HepG2 (cell line): Measurements from ENCODE around the gene LAG3. TPM values are rescaled to one million over a fixed set of nuclear protein-coding genes. Genes with fewer than 3 reads are reported as not detected.

Source experiments
- ATF1 ChIP-seq: IDR thresholded peaks from 2 replicates; pipeline ENCODE4 v1.6.1; 2016; ENCODE audit warnings: mild to moderate bottlenecking, control low read depth
- ATF6 ChIP-seq: sonication (generic); formaldehyde crosslinking; conservative IDR thresholded peaks from 2 replicates; pipeline ENCODE4 v1.4.0; 2020; ENCODE audit warnings: missing genetic modification reagents
- CREB3 ChIP-seq: sonication (generic); formaldehyde crosslinking; IDR thresholded peaks from 2 replicates; pipeline ENCODE4 v1.5.0; 2020; ENCODE audit warnings: missing genetic modification reagents
- DDIT3 ChIP-seq: sonication (generic); formaldehyde crosslinking; IDR thresholded peaks from 2 replicates; pipeline ENCODE4 v1.4.0; 2020; ENCODE audit warnings: mild to moderate bottlenecking, missing genetic modification reagents
- ELF3 ChIP-seq: IDR thresholded peaks from 2 replicates; pipeline ENCODE4 v1.6.1; 2016; ENCODE audit warnings: missing genetic modification reagents, missing compliant biosample characterization
- KDM4B ChIP-seq: sonication (generic); formaldehyde crosslinking; IDR thresholded peaks from 2 replicates; pipeline ENCODE4 v1.4.0; 2020; ENCODE audit warnings: missing genetic modification reagents
- POGK ChIP-seq: sonication (generic); formaldehyde crosslinking; conservative IDR thresholded peaks from 2 replicates; pipeline ENCODE4 v1.8.0; 2022; ENCODE audit warnings: mild to moderate bottlenecking, moderate library complexity, missing genetic modification reagents
- POLR2A ChIP-seq, 2 experiments: IDR thresholded peaks; 2 replicates each; pipeline ENCODE4 v1.6.1; 2011; ENCODE audit warnings: low read depth in 2 of 2, low read length in 2 of 2, mild to moderate bottlenecking in 1 of 2, moderate library complexity in 1 of 2; ENCODE audit not compliant: insufficient read depth in 1 of 2
- RARA ChIP-seq: IDR thresholded peaks from 2 replicates; pipeline ENCODE4 v1.6.1; 2016; ENCODE audit warnings: missing genetic modification reagents, missing compliant biosample characterization
- RFX5 ChIP-seq: IDR thresholded peaks from 2 replicates; pipeline ENCODE4 v1.6.1; 2011; ENCODE audit warnings: low read depth, low read length, improper control_type of control experiment
- RORA ChIP-seq: sonication (generic); formaldehyde crosslinking; IDR thresholded peaks from 2 replicates; pipeline ENCODE4 v1.5.0; 2020; ENCODE audit warnings: mild to moderate bottlenecking, missing genetic modification reagents, moderate library complexity
- SATB2 ChIP-seq: sonication (generic); formaldehyde crosslinking; IDR thresholded peaks from 2 replicates; pipeline ENCODE4 v1.5.0; 2020; ENCODE audit warnings: missing genetic modification reagents
- SP2 ChIP-seq: sonication (generic); formaldehyde crosslinking; IDR thresholded peaks from 2 replicates; pipeline ENCODE4 v1.5.1; 2020; ENCODE audit warnings: mild to moderate bottlenecking, missing genetic modification reagents
- SRSF4 ChIP-seq: fragments of 200-400 bp; formaldehyde crosslinking; IDR thresholded peaks from one replicate; pipeline ENCODE4 v1.6.1; 2018; ENCODE audit warnings: mild to moderate bottlenecking, low read depth, low read length, moderate library complexity; ENCODE audit not compliant: poor library complexity, severe bottlenecking
- TCF7L2 ChIP-seq: IDR thresholded peaks from 2 replicates; pipeline ENCODE4 v1.6.1; 2011; ENCODE audit warnings: mild to moderate bottlenecking, low read depth, low read length, moderate library complexity
- WIZ ChIP-seq: sonication (generic); formaldehyde crosslinking; IDR thresholded peaks from 2 replicates; pipeline ENCODE4 v1.5.1; 2020; ENCODE audit warnings: mild to moderate bottlenecking, missing genetic modification reagents
- ZBTB44 ChIP-seq: sonication (generic); formaldehyde crosslinking; IDR thresholded peaks from 2 replicates; pipeline ENCODE4 v1.4.0; 2020; ENCODE audit warnings: missing genetic modification reagents
- ZFY ChIP-seq: sonication (generic); formaldehyde crosslinking; IDR thresholded peaks from 2 replicates; pipeline ENCODE4 v1.4.0; 2020; ENCODE audit warnings: missing genetic modification reagents
- ZNF33A ChIP-seq: sonication (generic); formaldehyde crosslinking; IDR thresholded peaks from 2 replicates; pipeline ENCODE4 v1.5.1; 2020; ENCODE audit warnings: missing genetic modification reagents, mild to moderate bottlenecking, moderate library complexity, borderline replicate concordance
- ZNF350 ChIP-seq: sonication (generic); formaldehyde crosslinking; IDR thresholded peaks from 2 replicates; pipeline ENCODE4 v1.4.0; 2020; ENCODE audit warnings: mild to moderate bottlenecking, low read depth, missing genetic modification reagents, borderline replicate concordance
- ZNF367 ChIP-seq: sonication (generic); formaldehyde crosslinking; IDR thresholded peaks from 2 replicates; pipeline ENCODE4 v1.4.0; 2020; ENCODE audit warnings: missing genetic modification reagents, borderline replicate concordance
- ZNF570 ChIP-seq: sonication (generic); formaldehyde crosslinking; IDR thresholded peaks from 2 replicates; pipeline ENCODE4 v1.4.0; 2020; ENCODE audit warnings: mild to moderate bottlenecking, missing genetic modification reagents, borderline replicate concordance
- ZNF607 ChIP-seq: sonication (generic); formaldehyde crosslinking; IDR thresholded peaks from 2 replicates; pipeline ENCODE4 v1.5.1; 2020; ENCODE audit warnings: missing genetic modification reagents, mild to moderate bottlenecking, borderline replicate concordance
- polyA plus RNA-seq, 8 experiments: library from polyadenylated mRNA; depleted of rRNA in 3 of 8; stranded (reverse) in 7 of 8; unstranded in 1 of 8; fragments of >200 nt; fragmentation: Illumina TruSeq in 4 of 8; extraction: Trizol in 4 of 8; gene quantifications; 2 replicates each; pipeline versions ENCODE4 v1.2.1 to v1.2.3, GENCODE V29; 2011 to 2016; ENCODE audit warnings: low read depth in 4 of 8, missing spikeins in 1 of 8, mixed read lengths in 1 of 8; ENCODE audit not compliant: insufficient read depth in 1 of 8
- total RNA-seq, 5 experiments: library from RNA; depleted of rRNA; stranded (reverse); fragments of >200 nt; fragmentation: Illumina TruSeq; extraction: Trizol; gene quantifications; 2 replicates each; pipeline ENCODE4 v1.2.3, GENCODE V29; 2016; ENCODE audit warnings: low read depth in 1 of 5

LAG3 gene
- total and polyA plus RNA-seq, 2 of the 13 experiments (the other 11 are each of a cell fraction or from before 2014, with no cell fraction given) = 0.11 to 0.26 TPM

- TF ChIP-seq ZNF350 (CRISPR knock-in tag) = no peak
- TF ChIP-seq ZNF570 (CRISPR knock-in tag) = no peak
- TF ChIP-seq TCF7L2 = no peak
- TF ChIP-seq ZBTB44 = no peak
- no peak for TF ChIP-seq WIZ (CRISPR knock-in tag)
- no peak for TF ChIP-seq CREB3 (CRISPR knock-in tag)
- TF ChIP-seq SATB2 (CRISPR knock-in tag) = no peak
- no peak; the same call in 1 of the 2 replicates for TF ChIP-seq ELF3
- no peak for TF ChIP-seq KDM4B (CRISPR knock-in tag)
- no peak for TF ChIP-seq RARA
- no peak for TF ChIP-seq RFX5
- TF ChIP-seq ATF1 (CRISPR knock-in tag) = no peak
- peak in 1 of 2 experiments; percentile 47; a peak in 1 of 4 replicates for TF ChIP-seq POLR2A (IDR thresholded peaks at IDR 0.05; ENCODE audit: insufficient read depth in 1 of 2, low read depth in 2 of 2, low read length in 2 of 2)
- no peak for TF ChIP-seq ZNF367 (CRISPR knock-in tag)
- TF ChIP-seq ZNF607 (CRISPR knock-in tag) = 0 out of 2 replicates have a peak, but pooled peaks have one; percentile 48
- TF ChIP-seq POGK (CRISPR knock-in tag) = peak; percentile 88
- TF ChIP-seq ZFY = peak; percentile 7; the same call in 1 of the 2 replicates
- no peak for TF ChIP-seq RORA
- TF ChIP-seq SP2 = no peak
- no peak for TF ChIP-seq ZNF33A (CRISPR knock-in tag)
- no peak for TF ChIP-seq SRSF4
- no peak for TF ChIP-seq DDIT3 (CRISPR knock-in tag)
- no peak for TF ChIP-seq ATF6 (CRISPR knock-in tag)
Measured at GRCh38 chr12:6765634-6766581, 6.4 kb upstream of the LAG3 start, which contains the start of gene PTMS (continued).
